Measurements from ENCODE around the gene MRGPRG. TPM values are rescaled to one million over a fixed set of nuclear protein-coding genes. Genes with fewer than 3 reads are reported as not detected.
"Not testable (repeated sequence)": the region's sequence is repeated elsewhere in the genome, so short reads cannot be mapped to it uniquely, and the experiment has no call there.

MRGPRG gene
- polyA plus RNA-seq (ENCODE audit: insufficient read length): not detected
- long read RNA-seq, donor 1: 0 reads
- long read RNA-seq, donor 2: 0 reads
- long read RNA-seq, donor 3: 0 reads
- long read RNA-seq, donor 4: 0 reads
- long read RNA-seq, donor 5: 0 reads
- long read RNA-seq, donor 6: 0 reads
- long read RNA-seq, donor 7: 0 reads
- long read RNA-seq, donor 8: 0 reads

- no peak for DNase-seq
Observed at GRCh38 chr11:3218483-3219280, at the start of gene MRGPRG. Gene MRGPRG (minus strand): TSS chr11:3218813. CDS start chr11:3218813, 0 bp downstream.

GRCh38 chr11:3262548-3262947 is 43.9 kb upstream of the MRGPRG start:
- not testable (repeated sequence) for DNase-seq

- DNase-seq: not testable (repeated sequence)
Observed at GRCh38 chr11:3261831-3262230, 43.2 kb upstream of the MRGPRG start.

DNA sequence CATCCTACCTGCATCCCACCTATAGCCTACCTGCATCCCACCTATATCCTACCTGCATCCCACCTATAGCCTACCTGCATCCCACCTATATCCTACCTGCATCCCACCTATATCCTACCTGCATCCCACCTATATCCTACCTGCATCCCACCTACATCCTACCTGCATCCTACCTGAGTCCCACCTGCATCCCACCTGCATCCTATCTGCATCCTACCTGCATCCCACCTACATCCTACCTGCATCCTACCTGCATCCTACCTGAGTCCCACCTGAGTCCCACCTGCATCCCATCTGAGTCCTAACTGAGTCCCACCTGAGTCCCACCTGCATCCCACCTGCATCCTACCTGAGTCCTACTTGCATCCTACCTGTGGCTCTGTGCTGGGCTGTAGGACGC is 38.9 kb upstream of the MRGPRG start:
- DNase-seq: not testable (repeated sequence)

DNA sequence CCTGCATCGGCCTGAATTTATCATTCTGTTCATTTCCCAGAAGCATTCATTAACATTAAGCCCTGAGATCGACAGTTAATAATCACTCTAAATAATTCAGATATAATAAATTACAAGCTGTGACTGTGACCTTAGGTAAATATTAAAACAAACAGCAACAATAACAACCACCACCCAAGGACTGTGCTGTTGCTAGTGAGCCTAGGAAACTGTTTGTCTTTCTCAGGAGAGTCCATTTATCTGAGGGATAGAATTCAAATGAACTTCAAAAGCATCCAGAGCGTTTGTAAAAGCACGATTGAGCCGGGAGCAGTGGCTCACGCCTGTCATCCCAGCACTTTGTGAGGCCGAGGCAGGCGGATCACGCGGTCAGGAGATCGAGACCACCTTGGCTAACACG is 36.6 kb upstream of the MRGPRG start:
- DNase-seq: not testable (repeated sequence)

- DNase-seq: not testable (repeated sequence)
Observed at GRCh38 chr11:3254773-3255172, 36.2 kb upstream of the MRGPRG start.

GRCh38 chr11:3245071-3245470 is 26.5 kb upstream of the MRGPRG start:
- DNase-seq: no peak

DNA sequence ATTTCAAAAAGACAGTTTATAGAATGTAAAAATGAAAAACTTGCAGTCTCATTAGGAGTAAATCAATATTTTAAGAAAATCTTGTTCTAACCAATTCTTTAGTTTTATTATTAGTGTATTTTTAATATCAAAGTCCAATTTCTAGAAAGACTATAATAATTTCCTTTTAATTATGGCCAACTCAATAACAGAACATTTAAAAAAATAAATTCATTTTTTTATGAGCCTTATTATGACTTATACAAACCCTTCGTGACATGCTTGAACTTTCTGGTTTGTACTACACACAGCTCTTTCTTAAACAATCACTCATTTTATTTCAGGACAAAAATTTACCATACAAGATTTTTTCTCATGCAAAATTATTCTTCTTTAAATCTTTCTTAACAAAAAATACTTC is 25.3 kb upstream of the MRGPRG start:
- DNase-seq: no peak

- DNase-seq: no peak
Observed at GRCh38 chr11:3237119-3237518, 18.5 kb upstream of the MRGPRG start.

DNA sequence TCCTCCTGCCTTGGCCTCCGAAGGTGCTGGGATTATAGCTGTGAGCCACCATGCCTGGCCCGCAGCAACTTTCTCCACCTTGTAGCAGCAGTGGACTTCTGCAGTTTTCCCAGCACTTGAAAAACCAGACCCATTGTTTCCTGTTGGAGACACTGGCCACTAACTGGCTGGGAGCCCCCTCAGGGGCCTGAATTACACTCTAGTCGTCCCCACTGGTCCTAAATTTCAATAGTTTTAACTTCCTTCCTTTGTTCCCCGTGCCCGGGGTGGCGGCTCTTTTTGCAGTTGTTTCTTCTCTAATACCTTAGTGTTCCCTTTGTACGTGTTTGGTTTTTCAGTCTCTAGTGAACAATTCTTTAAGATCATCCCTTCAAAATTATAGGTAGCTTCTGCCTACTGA is 16.2 kb upstream of the MRGPRG start:
- DNase-seq: no peak

DNA sequence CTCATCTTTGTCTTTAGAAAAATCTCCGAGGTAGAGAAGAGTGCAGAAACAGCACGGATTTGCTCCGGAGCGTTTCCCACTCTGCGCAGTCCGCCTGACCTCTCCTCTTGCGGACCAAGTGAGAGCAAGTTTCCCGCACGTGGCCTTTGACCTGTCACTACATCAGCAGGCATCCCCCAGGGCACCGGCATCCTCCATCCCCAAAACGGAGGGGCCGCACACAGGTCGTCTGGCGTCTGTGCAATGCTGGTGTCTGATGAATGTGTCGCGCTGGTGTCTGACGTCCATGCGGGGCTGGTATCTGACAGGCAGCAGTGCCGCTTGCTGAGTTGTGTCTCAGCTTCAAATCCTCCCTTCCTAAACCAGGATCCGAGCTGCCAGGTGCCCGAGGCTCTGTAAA is 14.3 kb upstream of the MRGPRG start:
- no peak for DNase-seq

GRCh38 chr11:3231851-3232744 is 13.5 kb upstream of the MRGPRG start, which contains the start of gene MRGPRE:
Gene MRGPRE (minus strand): TSS chr11:3232417. CDS start chr11:3228799, 3,618 bp downstream.
- DNase-seq: no peak

DNA sequence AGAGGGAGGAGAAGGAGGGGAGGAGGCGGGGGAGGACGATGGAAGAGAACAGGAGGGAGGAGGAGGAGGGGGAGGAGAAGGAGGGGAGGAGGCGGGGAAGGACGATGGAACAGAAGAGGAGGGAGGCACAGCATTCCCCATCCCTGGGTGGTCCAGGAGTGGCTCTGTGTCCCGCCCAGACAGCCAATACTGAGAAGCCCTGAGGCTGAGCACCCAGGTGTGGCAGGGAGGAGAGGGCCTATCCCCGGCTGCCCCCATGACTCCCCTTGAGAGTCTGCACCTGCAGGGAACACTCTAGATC is 12.9 kb upstream of the MRGPRG start:
- no peak for DNase-seq

- no peak for DNase-seq
Observed at GRCh38 chr11:3230636-3231549, 12.3 kb upstream of the MRGPRG start.

- DNase-seq: no peak
Observed at GRCh38 chr11:3229673-3230630, 11.3 kb upstream of the MRGPRG start.

- DNase-seq: no peak
Observed at GRCh38 chr11:3228445-3228829, 9.8 kb upstream of the MRGPRG start.

DNA sequence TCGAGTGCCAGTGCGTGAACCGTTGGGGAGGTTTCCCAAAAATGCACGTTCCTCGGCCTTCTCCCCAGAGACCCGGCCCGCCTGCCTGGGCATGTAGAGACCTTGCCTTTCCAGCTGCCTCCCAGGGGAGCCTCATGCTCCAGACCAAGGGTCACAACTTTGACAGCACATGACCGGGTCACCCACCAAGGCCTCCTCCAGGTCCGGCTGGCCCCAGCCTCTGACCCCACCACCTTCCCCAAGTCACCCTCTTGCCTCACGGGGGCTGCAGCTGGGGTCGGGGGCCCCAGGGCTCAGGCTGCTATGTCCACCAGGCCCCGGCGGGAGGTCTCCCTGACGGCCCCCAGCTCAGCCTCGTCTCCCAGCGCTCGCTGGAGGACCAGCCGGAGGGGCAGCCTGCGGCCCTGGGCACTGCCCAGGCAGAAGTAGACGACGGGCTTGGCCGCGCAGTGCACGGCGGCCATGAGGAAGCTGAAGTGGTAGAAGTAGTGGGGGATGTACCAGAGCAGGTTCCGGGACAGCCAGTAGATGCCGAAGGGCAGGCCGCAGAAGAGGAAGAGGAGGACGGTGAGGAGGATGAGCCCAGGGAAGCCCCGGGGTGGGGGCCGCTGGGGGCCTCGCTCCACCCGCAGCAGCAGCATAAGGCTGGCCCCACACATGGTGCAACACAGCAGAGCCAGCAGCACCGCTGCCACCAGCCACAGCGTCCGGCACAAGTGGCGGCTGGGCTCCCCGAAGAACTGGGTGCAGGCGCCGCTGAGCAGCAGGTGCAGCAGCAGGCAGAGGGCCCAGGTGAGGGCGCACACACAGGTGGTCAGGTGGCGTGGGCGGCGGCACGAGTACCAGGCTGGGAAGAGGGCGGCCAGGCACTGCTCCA is 9.2 kb upstream of the MRGPRG start:
- no peak for DNase-seq

- DNase-seq: no peak
Observed at GRCh38 chr11:3226846-3227567, 8.4 kb upstream of the MRGPRG start.
